Tibial nerve (tissue), 4 donors: ENCODE data around the gene FER.

ENCODE experiments used
- CTCF ChIP-seq, 5 experiments: fragments of 200-600 bp in 3 of 5; fragments of 450-650 bp in 2 of 5; sonication (generic) in 3 of 5; IDR thresholded peaks; one replicate each; pipeline ENCODE4 v1.5.1; 2016 to 2019; ENCODE audit warnings: antibody characterized with exemption in 5 of 5, mild to moderate bottlenecking in 3 of 5, moderate library complexity in 2 of 5
- EP300 ChIP-seq, 2 donors: sonication (generic); formaldehyde crosslinking; IDR thresholded peaks; one replicate each; pipeline ENCODE4 v1.6.1; 2017; ENCODE audit warnings: antibody characterized with exemption in 2 of 2, mild to moderate bottlenecking in 1 of 2
- POLR2A ChIP-seq, 2 donors: fragments of 450-650 bp; IDR thresholded peaks; one replicate each; pipeline ENCODE4 v1.6.1; 2017; ENCODE audit warnings: antibody characterized with exemption in 2 of 2, mild to moderate bottlenecking in 2 of 2, moderate library complexity in 2 of 2

GRCh38 chr5:108801301-108801700 is 53.6 kb downstream of the FER start:
- TF ChIP-seq POLR2A (IDR thresholded peaks at IDR 0.05), result no peak
- no peak for TF ChIP-seq CTCF (IDR thresholded peaks at IDR 0.05)
- no peak for TF ChIP-seq EP300 (IDR thresholded peaks at IDR 0.05)
